Muscle layer of duodenum (tissue), 2 donors: ENCODE measurements around the gene RXRA.

ENCODE experiments used
- H3K27ac ChIP-seq: one replicate; pipeline ENCODE4 v1.7.0; 2013; ENCODE audit warnings: mild to moderate bottlenecking, low read length
- H3K27me3 ChIP-seq: one replicate; pipeline ENCODE4 v1.7.0; 2013; ENCODE audit warnings: low read depth, mild to moderate bottlenecking, control low read depth, low read length
- H3K36me3 ChIP-seq, 2 donors: one replicate each; pipeline ENCODE4 v1.7.0; 2013; ENCODE audit warnings: low read length in 2 of 2, control low read depth in 1 of 2, mild to moderate bottlenecking in 1 of 2; ENCODE audit not compliant: insufficient read depth in 2 of 2, control insufficient read depth in 1 of 2
- H3K4me1 ChIP-seq, 2 donors: one replicate each; pipeline ENCODE4 v1.7.0; 2013; ENCODE audit warnings: low read length in 2 of 2, mild to moderate bottlenecking in 2 of 2, control low read depth in 1 of 2, moderate library complexity in 1 of 2; ENCODE audit not compliant: insufficient read depth in 2 of 2, control insufficient read depth in 1 of 2
- H3K4me3 ChIP-seq, 2 donors: one replicate each; pipeline ENCODE4 v1.7.0; 2013; ENCODE audit warnings: low read length in 2 of 2, low read depth in 1 of 2, mild to moderate bottlenecking in 1 of 2
- H3K9me3 ChIP-seq, 2 donors: one replicate each; pipeline ENCODE4 v1.7.0; 2013; ENCODE audit warnings: low read length in 2 of 2, control low read depth in 1 of 2, mild to moderate bottlenecking in 1 of 2; ENCODE audit not compliant: control insufficient read depth in 1 of 2
- donor health status: healthy.

The RXRA gene

DNA sequence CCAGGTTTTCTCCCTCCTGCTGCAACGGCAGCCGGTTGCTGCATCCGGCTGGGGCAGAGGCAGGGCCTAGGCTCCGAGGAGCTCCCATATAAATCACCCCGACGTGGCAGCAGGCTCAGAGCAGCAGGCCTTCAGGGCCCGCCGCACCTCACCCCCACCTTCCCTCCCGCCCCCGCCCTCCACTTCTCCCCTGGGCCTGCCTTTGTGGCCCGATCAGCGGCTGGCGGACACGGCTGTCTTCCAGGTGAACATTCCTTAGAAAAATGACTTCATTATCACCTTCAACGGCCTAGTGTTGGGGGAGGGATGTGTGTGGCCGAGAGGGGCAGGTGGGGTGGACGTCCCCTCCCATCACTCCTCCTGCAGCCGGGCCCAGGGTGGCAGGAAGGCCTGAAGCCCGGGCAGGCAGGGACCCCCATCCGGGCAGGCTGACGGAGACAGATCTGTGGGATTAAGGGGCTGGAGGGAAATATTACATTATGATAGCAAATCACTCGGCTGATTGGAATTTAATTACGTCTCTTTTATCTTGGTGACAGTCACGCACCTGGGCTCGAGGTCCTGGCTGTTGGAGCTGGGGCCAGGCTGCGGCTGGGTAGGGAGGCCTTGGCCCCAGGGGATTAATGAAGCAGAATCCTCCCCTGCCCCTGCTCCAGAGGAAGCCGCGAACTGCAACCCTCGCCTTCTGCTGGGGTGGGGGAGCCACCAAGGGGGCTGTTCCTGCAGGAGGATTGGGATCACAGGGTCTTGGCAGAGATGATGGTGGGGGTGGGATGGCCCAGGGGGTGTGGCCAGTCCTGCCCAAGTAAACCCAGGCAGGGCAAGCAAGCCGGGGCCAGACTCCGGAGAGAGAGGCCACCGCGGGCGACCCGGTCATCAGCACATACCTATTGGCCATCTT, 38.4 kb upstream of the RXRA start:
- H3K9me3 ChIP-seq: no peaks in the 10 kb centered on the region
- H3K4me3 ChIP-seq: no peak overlapping the region
- no peaks in the 10 kb centered on the region for H3K27me3 ChIP-seq
- peaks cover 4 to 11% of the 10 kb centered on the region in 2 donors for H3K4me1 ChIP-seq
- no peak overlapping the region for H3K27ac ChIP-seq
- H3K36me3 ChIP-seq: no peaks in the 10 kb centered on the region

- H3K9me3 ChIP-seq: no peaks in the 10 kb centered on the region
- no peaks in the 10 kb centered on the region for H3K36me3 ChIP-seq
- no peaks in the 10 kb centered on the region for H3K27me3 ChIP-seq
- peaks cover 0 to 10% of the 10 kb centered on the region in 2 donors for H3K4me1 ChIP-seq
- no peak overlapping the region for H3K4me3 ChIP-seq
- H3K27ac ChIP-seq: no peak overlapping the region
Observed at GRCh38 chr9:134288746-134289145, 37.5 kb upstream of the RXRA start.

DNA sequence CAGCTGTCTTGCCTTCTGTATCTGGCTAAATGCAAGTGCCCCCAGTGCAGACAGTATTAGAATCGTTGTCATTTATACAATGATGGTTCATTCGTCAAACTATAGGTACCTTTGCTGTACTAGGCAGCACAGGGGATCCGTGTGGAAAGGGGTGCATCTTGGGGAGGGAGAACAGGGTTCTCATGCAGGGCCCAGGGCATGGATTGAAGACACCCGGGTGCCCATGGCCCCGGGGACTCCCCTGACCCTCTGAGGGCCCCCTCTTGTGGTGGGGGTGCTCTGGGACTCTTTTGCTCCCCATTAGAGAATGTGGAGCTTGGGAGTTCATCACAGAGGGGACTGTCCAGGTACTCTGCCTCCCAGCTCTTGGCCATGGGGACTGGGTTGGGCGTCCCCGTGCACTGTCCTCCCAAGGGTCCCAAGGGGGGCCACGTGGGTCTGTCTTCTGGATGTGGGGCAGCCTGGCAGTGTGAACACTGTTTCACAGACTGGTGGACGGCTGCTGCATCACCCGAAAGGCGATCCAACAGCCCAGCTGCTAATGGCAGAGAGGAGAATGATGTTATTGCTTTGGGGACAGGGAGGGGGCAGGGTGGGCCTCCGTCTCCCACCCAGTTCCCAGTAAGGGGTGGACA, 36.9 kb upstream of the RXRA start:
- Histone ChIP-seq H3K9me3 (no peaks in the 10 kb centered on the region), H3K27me3 (no peaks in the 10 kb centered on the region), H3K4me3 (no peak overlapping the region), H3K27ac (no peak overlapping the region), H3K36me3 (no peaks in the 10 kb centered on the region), H3K4me1 (peaks cover 0 to 10% of the 10 kb centered on the region in 2 donors)

GRCh38 chr9:134290603-134291451, 35.4 kb upstream of the RXRA start:
- Histone ChIP-seq H3K27ac (no peak overlapping the region), H3K4me3 (no peak overlapping the region), H3K4me1 (peaks cover 0 to 10% of the 10 kb centered on the region in 2 donors), H3K36me3 (no peaks in the 10 kb centered on the region), H3K9me3 (no peaks in the 10 kb centered on the region), H3K27me3 (no peaks in the 10 kb centered on the region)

DNA sequence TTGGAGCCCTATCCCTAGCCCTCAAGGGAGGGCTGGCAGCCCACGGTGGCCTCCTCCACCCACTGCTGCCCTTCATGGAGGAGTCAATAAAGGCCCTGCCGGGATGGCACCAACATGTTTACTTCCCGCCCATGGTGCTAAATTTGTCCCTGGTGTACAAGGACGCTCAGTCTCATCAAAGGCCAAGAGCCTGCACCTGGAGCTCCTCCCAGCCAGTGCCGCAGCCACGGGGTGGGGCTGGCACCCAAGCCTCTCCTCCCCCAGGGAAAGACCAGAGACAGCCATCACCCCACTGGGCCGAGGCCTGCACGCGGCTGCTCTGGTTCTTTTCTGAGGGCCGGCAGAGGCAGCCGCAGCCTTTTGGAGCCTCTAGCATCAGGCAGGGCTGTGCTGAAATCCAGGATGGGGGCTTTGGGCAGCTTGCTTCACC, 34.8 kb upstream of the RXRA start:
- H3K27me3 ChIP-seq: no peaks in the 10 kb centered on the region
- no peak overlapping the region for H3K4me3 ChIP-seq
- H3K9me3 ChIP-seq: no peaks in the 10 kb centered on the region
- H3K4me1 ChIP-seq: peaks cover 0 to 10% of the 10 kb centered on the region in 2 donors
- no peaks in the 10 kb centered on the region for H3K36me3 ChIP-seq
- no peak overlapping the region for H3K27ac ChIP-seq

- Histone ChIP-seq H3K27me3 (no peaks in the 10 kb centered on the region), H3K4me3 (no peak overlapping the region), H3K27ac (no peak overlapping the region), H3K4me1 (peaks cover 0 to 10% of the 10 kb centered on the region in 2 donors), H3K9me3 (no peaks in the 10 kb centered on the region), H3K36me3 (no peaks in the 10 kb centered on the region)
Observed at GRCh38 chr9:134291961-134292871, 34.0 kb upstream of the RXRA start.

DNA sequence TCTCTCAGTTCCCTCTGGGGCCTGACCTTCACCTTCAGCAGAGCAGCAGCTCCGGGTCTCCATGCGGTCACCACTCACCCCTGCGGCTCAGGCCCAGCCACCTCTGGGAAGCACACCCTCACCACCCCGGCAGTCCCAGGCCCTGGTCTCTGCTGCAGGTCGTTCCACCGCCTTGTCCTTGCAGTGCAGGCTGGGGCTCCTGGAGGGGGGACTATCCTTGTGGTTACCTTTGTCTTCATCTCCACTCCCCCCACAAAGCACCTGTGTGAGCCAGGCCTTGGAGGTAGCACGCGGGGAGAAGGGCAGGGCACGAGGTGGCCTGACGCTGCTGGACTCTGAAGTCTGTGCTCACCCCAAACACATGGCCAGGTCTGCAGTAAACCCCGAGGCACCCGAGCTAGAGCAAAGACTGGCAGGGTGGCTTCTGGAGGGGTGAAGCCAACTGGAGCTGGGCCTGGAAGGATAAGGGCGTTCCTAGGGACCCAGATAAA, 33.2 kb upstream of the RXRA start:
- H3K4me3 ChIP-seq: peak overlapping the region in 1 of 2 donors; percentile 32
- H3K27ac ChIP-seq: no peak overlapping the region
- peaks cover 0 to 10% of the 10 kb centered on the region in 2 donors for H3K4me1 ChIP-seq
- no peaks in the 10 kb centered on the region for H3K9me3 ChIP-seq
- no peaks in the 10 kb centered on the region for H3K36me3 ChIP-seq
- no peaks in the 10 kb centered on the region for H3K27me3 ChIP-seq

DNA sequence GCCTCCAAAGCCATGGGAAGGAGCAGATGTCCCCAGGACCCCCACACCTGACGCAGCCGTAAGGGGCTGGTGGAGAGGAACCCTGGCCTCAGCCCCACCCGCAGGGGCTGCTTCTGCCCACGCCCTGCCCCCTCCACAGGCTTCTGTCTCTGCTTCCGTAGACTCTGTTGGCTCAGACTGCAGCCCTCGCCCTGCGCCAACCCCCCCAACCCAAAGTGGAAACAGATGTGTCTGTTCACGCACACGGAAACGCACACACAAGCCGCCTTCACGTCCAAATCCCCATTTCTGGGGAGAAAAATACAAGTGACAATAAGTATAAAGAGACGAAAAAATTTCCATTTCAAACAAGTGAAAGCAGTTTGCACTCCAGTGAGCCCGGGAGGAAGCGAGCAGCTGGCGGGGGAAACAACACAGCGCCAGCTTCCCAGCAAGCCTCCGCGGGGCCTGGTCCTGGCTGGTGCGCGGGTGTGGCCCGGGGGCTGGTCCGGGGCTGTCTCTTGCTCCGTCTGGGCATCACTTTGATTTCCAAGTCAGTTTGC, 32.6 kb upstream of the RXRA start:
- peaks cover 0 to 10% of the 10 kb centered on the region in 2 donors for H3K4me1 ChIP-seq
- H3K27me3 ChIP-seq: no peaks in the 10 kb centered on the region
- H3K4me3 ChIP-seq: peak overlapping the region; percentile 32 to 50
- no peaks in the 10 kb centered on the region for H3K36me3 ChIP-seq
- no peak overlapping the region for H3K27ac ChIP-seq
- no peaks in the 10 kb centered on the region for H3K9me3 ChIP-seq

- Histone ChIP-seq H3K9me3 (no peaks in the 10 kb centered on the region), H3K4me3 (peak overlapping the region; percentile 32 to 50), H3K27me3 (no peaks in the 10 kb centered on the region), H3K36me3 (no peaks in the 10 kb centered on the region), H3K4me1 (peaks cover 0 to 10% of the 10 kb centered on the region in 2 donors), H3K27ac (no peak overlapping the region)
Observed at GRCh38 chr9:134294153-134295071, 31.8 kb upstream of the RXRA start.
